Gastroesophageal sphincter (tissue), 3 donors: ENCODE data around the gene CFD.

Source experiments
- CTCF ChIP-seq, 4 experiments: fragments of 200-600 bp in 2 of 4; fragments of 450-650 bp in 2 of 4; sonication (generic) in 1 of 4; IDR thresholded peaks; one replicate each; pipeline ENCODE4 v1.5.1; 2017 to 2019; ENCODE audit warnings: antibody characterized with exemption in 4 of 4, mild to moderate bottlenecking in 2 of 4, moderate library complexity in 2 of 4
- EP300 ChIP-seq: sonication (generic); formaldehyde crosslinking; IDR thresholded peaks from one replicate; pipeline ENCODE4 v1.6.1; 2017; ENCODE audit warnings: antibody characterized with exemption, mild to moderate bottlenecking
- POLR2A ChIP-seq, 2 donors: fragments of 450-650 bp; IDR thresholded peaks; one replicate each; pipeline ENCODE4 v1.6.1; 2017; ENCODE audit warnings: antibody characterized with exemption in 2 of 2, mild to moderate bottlenecking in 2 of 2, moderate library complexity in 1 of 2
- POLR2AphosphoS5 ChIP-seq: sonication (generic); formaldehyde crosslinking; IDR thresholded peaks from one replicate; pipeline ENCODE4 v1.6.1; 2017; ENCODE audit warnings: antibody characterized with exemption

- TF ChIP-seq EP300 (no peak), CTCF (IDR thresholded peaks at IDR 0.05) (no peak), POLR2A (IDR thresholded peaks at IDR 0.05) (peak in 1 of 2 donors; percentile 16), POLR2AphosphoS5 (peak; percentile 98)
These were observed 9.1 kb upstream of the CFD start for GRCh38 chr19:850221-850978.
